Left lobe of liver (tissue), 2 donors: Measurements from ENCODE around the gene CNTN3. TPM values are rescaled to one million over a fixed set of nuclear protein-coding genes. Genes with fewer than 3 reads are reported as not detected.
A peak's percentile ranks its signal among the peaks of the same experiment; 100 is the strongest.

ENCODE experiments used
- ATAC-seq: fragments of 200-7000 bp; cut with Tn5 transposase; one replicate; pipeline ENCODE4 v1.9.1; 2020; ENCODE audit warnings: mild to moderate bottlenecking, moderate library complexity
- DNase-seq: peaks from one replicate; pipeline ENCODE4 v3.0.0-alpha.2; 2020; ENCODE audit warnings: low spot score
- total RNA-seq: library from RNA; stranded (reverse); gene quantifications from one replicate; pipeline ENCODE4 v1.2.1, GENCODE V29; 2021
- donor health status: DM: no; HTN: no; CAD: no; lungs with moderate emphysema.
- donor health status: DM: no; HTN: yes; CAD: no.

Gene CNTN3
- total RNA-seq, 1 donor from 2014 or later = 5.7 TPM

DNA sequence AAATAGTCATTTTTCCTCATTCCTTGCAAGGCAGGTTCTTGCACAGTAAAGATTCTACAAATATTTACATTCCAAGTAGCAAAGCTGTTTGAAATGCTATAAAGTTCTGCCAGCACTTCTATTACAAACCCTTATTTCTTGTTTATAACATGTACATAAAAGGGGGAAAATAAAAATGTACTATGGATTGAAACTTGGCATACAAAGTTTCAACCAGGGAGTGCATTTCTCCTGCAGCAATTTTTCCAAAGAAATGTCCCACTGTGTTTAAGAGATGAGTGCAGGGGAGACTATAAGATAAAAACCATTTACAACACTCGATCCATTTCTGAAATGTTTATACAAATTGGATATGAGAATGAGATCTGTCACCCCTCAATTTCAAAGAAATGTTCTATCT lies 3.3 kb downstream of the CNTN3 start:
- ATAC-seq (no peak), DNase-seq (no peak)

- DNase-seq (no peak), ATAC-seq (no peak)
Measured at GRCh38 chr3:74607803-74608202, 6.7 kb downstream of the CNTN3 start.

- DNase-seq (no peak), ATAC-seq (no peak)
Measured at GRCh38 chr3:74606996-74607395, 7.5 kb downstream of the CNTN3 start.

GRCh38 chr3:74605437-74605836 lies 9.0 kb downstream of the CNTN3 start:
- ATAC-seq = no peak

GRCh38 chr3:74603292-74603691 lies 11.2 kb downstream of the CNTN3 start:
- ATAC-seq (no peak), DNase-seq (no peak)

More at GRCh38 chr3:74605437-74605836, 9.0 kb downstream of the CNTN3 start:
- no peak for DNase-seq

DNA sequence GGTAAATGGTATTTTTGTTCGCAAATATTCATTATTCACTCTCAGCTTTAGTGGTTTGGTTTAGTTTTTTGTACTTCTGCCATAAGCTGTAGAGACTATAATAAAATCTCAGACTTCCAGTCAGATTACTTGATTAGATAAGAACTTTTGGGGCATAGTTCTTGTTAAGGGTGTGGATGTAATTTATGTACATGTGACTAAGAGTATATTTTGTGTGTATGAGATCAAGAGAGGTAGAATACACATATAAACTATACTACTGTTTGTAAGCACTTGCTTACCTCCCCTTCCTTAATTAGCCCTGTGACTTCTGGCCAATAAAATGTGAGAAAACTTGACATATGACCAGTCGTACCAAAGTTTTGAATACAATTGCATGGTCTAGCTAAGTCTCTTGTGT lies 12.0 kb downstream of the CNTN3 start:
- DNase-seq = no peak
- ATAC-seq = no peak

DNA sequence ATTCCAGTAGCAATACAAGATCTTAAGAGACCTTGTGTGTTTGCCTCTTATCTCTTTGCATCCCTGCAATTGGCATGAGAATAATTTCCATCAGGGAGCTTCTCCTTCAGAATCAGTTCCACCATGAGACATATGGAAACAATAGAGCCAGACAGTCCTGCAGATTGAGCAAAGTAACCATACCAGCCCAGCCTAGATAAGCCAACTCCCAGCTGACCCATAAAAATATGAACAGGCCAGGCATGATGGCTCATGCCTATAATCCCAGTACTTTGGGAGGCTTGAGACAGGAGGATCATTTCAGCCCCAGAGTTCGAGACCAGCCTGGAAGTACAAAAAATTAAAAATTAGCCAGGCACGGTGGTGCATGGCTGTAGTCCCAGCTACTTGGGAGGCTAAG lies 12.7 kb downstream of the CNTN3 start:
- DNase-seq (no peak), ATAC-seq (no peak)

DNA sequence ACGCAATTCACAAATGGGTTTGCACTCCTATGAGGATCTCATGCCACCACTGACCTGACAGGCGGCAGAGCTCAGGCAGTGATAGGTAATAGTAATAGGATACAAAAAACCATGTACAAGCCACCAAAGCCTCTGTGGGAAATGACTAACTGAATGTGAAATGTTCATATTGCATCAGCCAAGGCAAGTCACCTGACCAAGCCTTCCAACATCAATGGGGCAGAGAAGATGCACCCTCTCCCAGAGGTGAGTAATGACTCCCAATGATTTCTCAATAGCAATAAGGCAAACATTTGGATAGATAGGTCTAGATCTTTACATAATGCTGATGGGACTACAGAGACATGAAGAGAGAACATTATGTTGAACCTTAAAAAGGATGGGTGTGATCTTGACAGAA lies 14.9 kb downstream of the CNTN3 start:
- DNase-seq = no peak
- peak; percentile 59 for ATAC-seq

DNA sequence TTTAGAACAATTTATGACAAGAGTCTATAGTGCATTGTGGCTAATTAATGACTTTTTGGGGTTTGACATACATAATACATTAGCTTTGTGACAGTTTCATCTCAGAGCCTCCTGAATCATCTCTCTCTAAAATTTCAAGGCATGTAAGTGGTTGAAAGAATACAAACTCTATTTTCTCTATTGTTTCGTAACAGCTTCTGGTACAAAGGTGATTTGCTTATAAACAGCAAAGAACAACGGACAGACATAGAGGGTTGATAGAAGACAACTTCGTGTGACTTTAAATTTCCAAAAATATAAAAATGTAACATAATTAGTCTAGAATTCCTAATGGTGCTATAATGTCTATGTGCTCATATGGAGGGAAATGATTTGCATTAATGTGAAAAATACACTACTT lies 21.3 kb downstream of the CNTN3 start:
- DNase-seq (no peak), ATAC-seq (peak; percentile 89)

- DNase-seq (no peak), ATAC-seq (no peak)
Measured at GRCh38 chr3:74592359-74592758, 22.1 kb downstream of the CNTN3 start.

- ATAC-seq (peak; percentile 19), DNase-seq (no peak)
Measured at GRCh38 chr3:74591946-74592345, 22.5 kb downstream of the CNTN3 start.

DNA sequence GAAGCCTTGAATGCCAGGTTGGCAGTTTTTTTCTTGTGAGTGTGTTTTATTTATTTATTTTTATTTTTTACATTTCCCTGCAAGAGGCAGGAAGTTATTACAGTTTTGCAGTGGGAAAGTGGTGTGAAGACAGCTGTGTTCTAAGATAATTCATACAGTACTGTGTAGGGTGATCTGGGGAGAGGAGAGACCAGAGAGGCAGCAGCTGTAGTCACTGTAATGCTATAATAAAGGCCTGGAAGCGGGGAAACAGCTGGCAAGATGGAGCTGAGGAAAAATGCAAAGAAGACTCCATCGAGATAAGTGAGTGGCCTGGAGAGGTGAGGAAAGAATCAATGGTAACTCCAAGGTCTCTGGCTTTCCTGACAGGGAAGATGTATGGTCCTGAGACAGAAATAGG lies 23.1 kb downstream of the CNTN3 start:
- no peak for ATAC-seq
- no peak for DNase-seq

DNA sequence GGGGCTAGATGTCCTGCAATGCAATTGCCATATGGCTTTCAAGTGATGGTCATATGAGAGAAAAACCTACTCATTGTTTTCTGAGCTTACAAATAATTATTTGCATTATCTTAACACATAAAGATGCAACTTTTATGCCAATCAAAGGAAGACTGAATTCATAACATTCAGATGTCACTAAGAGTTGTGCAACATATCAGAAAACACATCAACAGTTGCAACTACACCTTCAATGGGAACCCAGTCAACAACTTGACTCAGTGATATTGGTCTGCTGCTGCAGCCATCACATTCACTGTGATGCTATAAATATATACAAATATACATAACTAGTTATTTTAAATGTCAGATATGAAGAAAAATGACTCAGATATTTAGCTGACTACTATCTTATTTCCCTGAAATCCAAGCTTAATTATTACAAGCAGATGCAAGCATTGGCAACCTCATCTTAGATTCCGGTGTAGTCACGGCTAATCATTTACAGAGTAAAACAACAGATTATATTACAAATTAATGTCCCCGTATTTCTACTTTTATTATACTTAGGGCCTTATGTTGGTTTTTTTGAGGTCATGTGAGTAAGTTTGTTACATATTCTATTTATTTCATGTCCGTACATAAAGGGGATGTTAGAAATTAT lies 23.7 kb downstream of the CNTN3 start:
- DNase-seq = no peak
- ATAC-seq = peak; percentile 57

- ATAC-seq (peak; percentile 13), DNase-seq (no peak)
Measured at GRCh38 chr3:74584782-74585181, 29.7 kb downstream of the CNTN3 start.

- no peak for DNase-seq
- peak; percentile 92 for ATAC-seq
Measured at GRCh38 chr3:74582982-74583381, 31.5 kb downstream of the CNTN3 start.

DNA sequence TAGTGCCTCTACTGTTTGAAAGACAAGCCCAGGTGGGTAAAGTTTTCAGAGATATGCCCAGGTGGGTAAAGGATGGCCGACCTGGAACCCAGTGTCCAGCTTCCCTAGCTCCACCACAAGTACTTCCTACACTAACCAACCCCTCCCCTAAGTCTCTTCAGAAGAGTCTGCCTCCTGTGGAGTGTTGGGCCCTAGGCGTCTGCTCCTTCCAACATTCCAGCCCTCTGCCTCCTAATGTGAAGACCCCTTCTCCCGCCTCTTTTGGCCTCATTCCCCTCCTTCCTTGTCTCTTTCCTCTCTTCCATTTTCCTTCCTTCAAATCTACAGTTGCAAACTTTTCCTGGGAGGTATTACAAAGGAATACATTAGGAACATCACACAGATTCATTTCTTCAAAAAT lies 38.6 kb downstream of the CNTN3 start:
- ATAC-seq (no peak), DNase-seq (no peak)

DNA sequence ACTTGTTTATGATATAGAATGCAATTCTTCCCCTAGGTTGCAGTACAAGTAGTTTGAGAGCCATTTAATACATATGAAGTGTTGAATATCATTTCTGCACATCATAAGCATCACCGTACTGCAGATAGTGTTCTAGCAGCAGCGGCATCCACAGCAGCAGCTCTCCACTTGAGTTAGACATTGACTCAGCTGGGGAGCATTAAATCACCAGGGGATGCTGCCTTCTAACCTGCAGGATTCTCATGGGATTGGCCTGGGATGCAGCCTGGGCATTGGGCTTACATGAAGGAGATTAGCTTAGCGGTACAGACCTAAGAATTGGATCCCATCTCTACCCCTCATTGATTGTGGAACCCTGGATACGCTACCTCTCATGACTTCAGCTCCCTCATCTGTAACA lies 43.3 kb downstream of the CNTN3 start:
- DNase-seq (no peak), ATAC-seq (no peak)
